A549 (cell line): ENCODE data around the gene RNF121. TPM values are rescaled to one million over a fixed set of nuclear protein-coding genes. Genes with fewer than 3 reads are reported as not detected.

Experiments
- ATAC-seq, 2 experiments: fragments of 200-7000 bp in 1 of 2; fragments of >200 bp in 1 of 2; cut with Nextera tagmentation in 1 of 2; cut with Tn5 transposase in 1 of 2; 3 replicates each; pipeline versions ENCODE4 v1.8.0 to v1.9.1; 2018 to 2020; ENCODE audit warnings: mild to moderate bottlenecking in 1 of 2, moderate library complexity in 1 of 2
- CTCF ChIA-PET: fragments of 300-600 bp; sonication (Branson Sonifier 250); formaldehyde crosslinking; extraction: SDS; loops from one replicate; lab custom pipeline; 2021; ENCODE audit warnings: antibody characterized with exemption, inconsistent platforms; lab: Yijun Ruan, JAX
- POLR2A ChIA-PET: fragments of 350-600 bp; formaldehyde crosslinking; extraction: SDS; loops from one replicate; lab custom pipeline; 2021; ENCODE audit warnings: antibody characterized with exemption, inconsistent platforms; lab: Yijun Ruan, JAX
- DNase-seq, 2 experiments: peaks; one replicate each; pipeline versions ENCODE4 v3.0.0 to v3.0.0-alpha.2; 2011 to 2016; ENCODE audit warnings: low read depth in 1 of 2, low spot score in 1 of 2
- FAIRE-seq: peaks from 2 replicates; lab custom pipeline; 2011; peaks lifted over from hg19 to GRCh38; lab: Jason Lieb, UNC
- H3K27ac ChIP-seq, 2 experiments: fragments of >200 bp; sonication (Bioruptor Twin); formaldehyde crosslinking; 3 replicates each; pipeline ENCODE4 v1.5.1; 2016 to 2017
- H3K4me1 ChIP-seq: fragments of >200 bp; sonication (Bioruptor Twin); formaldehyde crosslinking; 3 replicates; pipeline ENCODE4 v1.6.1; 2016
- H3K4me2 ChIP-seq: fragments of >200 bp; sonication (Bioruptor Twin); formaldehyde crosslinking; 3 replicates; pipeline ENCODE4 v1.6.1; 2016
- H3K4me3 ChIP-seq: fragments of >200 bp; sonication (Bioruptor Twin); formaldehyde crosslinking; 3 replicates; pipeline ENCODE4 v1.5.1; 2016
- H3K9me3 ChIP-seq: fragments of >200 bp; sonication (Bioruptor Twin); formaldehyde crosslinking; 3 replicates; pipeline ENCODE4 v1.6.1; 2016
- BHLHE40 ChIP-seq: IDR thresholded peaks from 2 replicates; pipeline ENCODE4 v1.6.1; 2012; ENCODE audit warnings: low read depth, low read length, inconsistent platforms
- CBX2 ChIP-seq: fragments of 200-600 bp; sonication (generic); IDR thresholded peaks from 2 replicates; pipeline ENCODE4 v1.6.1; 2016; ENCODE audit warnings: low read depth, mild to moderate bottlenecking, borderline replicate concordance
- CHD4 ChIP-seq: fragments of 200-600 bp; sonication (generic); IDR thresholded peaks from 2 replicates; pipeline ENCODE4 v1.6.1; 2016; ENCODE audit warnings: antibody characterized with exemption, mild to moderate bottlenecking, borderline replicate concordance
- EP300 ChIP-seq, 2 experiments: fragments of >200 bp; sonication (Bioruptor Twin); formaldehyde crosslinking; IDR thresholded peaks; 2 replicates in 1 of 2; 3 replicates in 1 of 2; pipeline ENCODE4 v1.6.1; 2016 to 2017
- FOSB ChIP-seq: fragments of 250-450 bp; sonication (Bioruptor Pico); IDR thresholded peaks from 2 replicates; pipeline ENCODE4 v1.5.0; 2020; ENCODE audit warnings: mild to moderate bottlenecking, moderate library complexity
- FOSL2 ChIP-seq, 2 experiments: fragments of 450-650 bp in 1 of 2; fragments of >200 bp in 1 of 2; sonication (Bioruptor Twin) in 1 of 2; formaldehyde crosslinking; IDR thresholded peaks; 2 replicates each; pipeline versions ENCODE4 v1.5.0 to v1.6.1; 2016 to 2020; ENCODE audit warnings: mild to moderate bottlenecking in 1 of 2, moderate library complexity in 1 of 2
- GATA3 ChIP-seq: IDR thresholded peaks from 2 replicates; pipeline ENCODE4 v1.6.1; 2012; ENCODE audit warnings: borderline replicate concordance
- HEYL ChIP-seq: fragments of 250-450 bp; sonication (Bioruptor Pico); IDR thresholded peaks from 2 replicates; pipeline ENCODE4 v1.8.0; 2021; ENCODE audit warnings: mild to moderate bottlenecking, moderate library complexity
- HOXB5 ChIP-seq: fragments of 250-450 bp; sonication (Bioruptor Pico); IDR thresholded peaks from 2 replicates; pipeline ENCODE4 v1.5.0; 2020; ENCODE audit warnings: mild to moderate bottlenecking, moderate library complexity
- MAFK ChIP-seq: fragments of 450-650 bp; IDR thresholded peaks from 2 replicates; pipeline ENCODE4 v1.6.1; 2014; ENCODE audit not compliant: partially characterized antibody
- NFE2L2 ChIP-seq: fragments of 150-350 bp; conservative IDR thresholded peaks from 2 replicates; pipeline ENCODE4 v1.6.1; 2014; ENCODE audit warnings: low read length
- NPAS2 ChIP-seq: fragments of 250-450 bp; sonication (Bioruptor Pico); IDR thresholded peaks from 2 replicates; pipeline ENCODE4 v1.8.0; 2022; ENCODE audit warnings: mild to moderate bottlenecking, moderate library complexity, borderline replicate concordance
- SREBF2 ChIP-seq: fragments of 450-650 bp; IDR thresholded peaks from 2 replicates; pipeline ENCODE4 v1.6.1; 2014; ENCODE audit warnings: mild to moderate bottlenecking, moderate library complexity
- ZC3H11A ChIP-seq: fragments of 450-650 bp; IDR thresholded peaks from 2 replicates; pipeline ENCODE4 v1.6.1; 2014; ENCODE audit warnings: antibody characterized with exemption, mild to moderate bottlenecking
- WGBS: methylation state at CpG from one replicate; pipeline ENCODE4 v1.1.6; 2017; ENCODE audit errors: missing lambda C conversion rate; 5-methylcytosine and 5-hydroxymethylcytosine counted together
- polyA plus RNA-seq, 4 experiments: library from polyadenylated mRNA; depleted of rRNA in 3 of 4; stranded (reverse); fragments of >200 nt; fragmentation: RNase III in 1 of 4; extraction: RNeasy Plus Mini Kit Qiagen cat#74134 plus additional on column Dnase treatment in 1 of 4; gene quantifications; 2 replicates in 3 of 4; 3 replicates in 1 of 4; pipeline ENCODE4 v1.2.3, GENCODE V29; 2011 to 2017
- TF ChIP-seq, protein P1 (sequence below): fragments of 200-600 bp; sonication (generic); IDR thresholded peaks from 2 replicates; pipeline ENCODE4 v1.6.1; 2016; ENCODE audit warnings: antibody characterized with exemption, mild to moderate bottlenecking, moderate library complexity
- TF ChIP-seq, protein P2 (sequence below): IDR thresholded peaks from 2 replicates; pipeline ENCODE4 v1.6.1; 2012
- TF ChIP-seq, protein P3 (sequence below): fragments of 150-350 bp; IDR thresholded peaks from 2 replicates; pipeline ENCODE4 v1.6.1; 2014; ENCODE audit warnings: low read depth, mild to moderate bottlenecking, low read length
- TF ChIP-seq, protein P4 (sequence below): IDR thresholded peaks from 2 replicates; pipeline ENCODE4 v1.6.1; 2012; ENCODE audit warnings: low read depth, borderline replicate concordance
- TF ChIP-seq, protein P5 (sequence below): fragments of >200 bp; sonication (Bioruptor Twin); formaldehyde crosslinking; IDR thresholded peaks from 2 replicates; pipeline ENCODE4 v1.6.1; 2016
- TF ChIP-seq, protein P6 (sequence below): fragments of 250-450 bp; sonication (Bioruptor Pico); IDR thresholded peaks from 2 replicates; pipeline ENCODE4 v1.5.0; 2020; ENCODE audit warnings: low read depth, mild to moderate bottlenecking, moderate library complexity

The RNF121 gene
- polyA plus RNA-seq, 2 of the 4 experiments (the other 2 are of a cell fraction): 79.0 to 102 TPM

DNA sequence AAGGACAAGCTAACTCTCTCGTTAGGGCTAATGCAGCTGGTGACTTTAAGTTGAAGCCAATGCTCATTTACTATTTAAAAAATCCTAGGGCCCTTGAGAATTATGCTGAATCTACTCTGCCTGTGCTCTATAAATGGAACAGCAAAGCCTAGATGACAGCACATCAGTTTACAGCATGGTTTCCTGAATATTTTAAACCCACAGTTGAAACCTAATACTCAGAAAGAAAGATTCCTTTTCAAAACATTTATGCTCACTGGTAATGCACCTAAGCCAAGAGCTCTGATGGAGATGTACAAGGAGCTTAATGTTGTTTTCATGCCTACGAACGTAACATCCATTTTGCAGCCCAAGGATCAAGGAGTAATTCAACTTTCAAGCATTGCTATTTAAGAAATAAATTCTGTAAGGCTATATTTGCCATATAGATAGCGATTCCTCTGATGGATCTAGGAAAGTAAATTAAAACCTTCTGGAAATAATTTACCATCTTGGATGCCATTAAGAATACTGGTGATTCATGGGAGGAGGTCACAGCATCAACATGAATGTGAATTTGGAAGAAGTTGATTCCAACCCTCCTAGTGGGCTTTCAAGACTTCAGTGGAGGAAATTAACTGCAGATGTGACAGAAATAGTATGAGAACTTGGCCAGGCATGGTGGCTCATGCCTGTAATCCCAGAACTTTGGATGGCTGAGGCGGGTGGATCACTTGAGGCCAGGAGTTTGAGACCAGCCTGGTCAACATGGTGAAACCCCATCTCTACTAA, 14.9 kb upstream of the RNF121 start:
- CTCF ChIA-PET: interaction anchor here (0.6 kb wide), 1 partner anchor 34 kb away, joined by 3 read pairs; no protein-coding TSS in a partner anchor
- TF ChIP-seq, protein P1, sequence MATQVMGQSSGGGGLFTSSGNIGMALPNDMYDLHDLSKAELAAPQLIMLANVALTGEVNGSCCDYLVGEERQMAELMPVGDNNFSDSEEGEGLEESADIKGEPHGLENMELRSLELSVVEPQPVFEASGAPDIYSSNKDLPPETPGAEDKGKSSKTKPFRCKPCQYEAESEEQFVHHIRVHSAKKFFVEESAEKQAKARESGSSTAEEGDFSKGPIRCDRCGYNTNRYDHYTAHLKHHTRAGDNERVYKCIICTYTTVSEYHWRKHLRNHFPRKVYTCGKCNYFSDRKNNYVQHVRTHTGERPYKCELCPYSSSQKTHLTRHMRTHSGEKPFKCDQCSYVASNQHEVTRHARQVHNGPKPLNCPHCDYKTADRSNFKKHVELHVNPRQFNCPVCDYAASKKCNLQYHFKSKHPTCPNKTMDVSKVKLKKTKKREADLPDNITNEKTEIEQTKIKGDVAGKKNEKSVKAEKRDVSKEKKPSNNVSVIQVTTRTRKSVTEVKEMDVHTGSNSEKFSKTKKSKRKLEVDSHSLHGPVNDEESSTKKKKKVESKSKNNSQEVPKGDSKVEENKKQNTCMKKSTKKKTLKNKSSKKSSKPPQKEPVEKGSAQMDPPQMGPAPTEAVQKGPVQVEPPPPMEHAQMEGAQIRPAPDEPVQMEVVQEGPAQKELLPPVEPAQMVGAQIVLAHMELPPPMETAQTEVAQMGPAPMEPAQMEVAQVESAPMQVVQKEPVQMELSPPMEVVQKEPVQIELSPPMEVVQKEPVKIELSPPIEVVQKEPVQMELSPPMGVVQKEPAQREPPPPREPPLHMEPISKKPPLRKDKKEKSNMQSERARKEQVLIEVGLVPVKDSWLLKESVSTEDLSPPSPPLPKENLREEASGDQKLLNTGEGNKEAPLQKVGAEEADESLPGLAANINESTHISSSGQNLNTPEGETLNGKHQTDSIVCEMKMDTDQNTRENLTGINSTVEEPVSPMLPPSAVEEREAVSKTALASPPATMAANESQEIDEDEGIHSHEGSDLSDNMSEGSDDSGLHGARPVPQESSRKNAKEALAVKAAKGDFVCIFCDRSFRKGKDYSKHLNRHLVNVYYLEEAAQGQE: no peak
- TF ChIP-seq NFE2L2: no peak
- DNase-seq (no peak), FAIRE-seq (no peak), ATAC-seq (no peak)
- no peaks in the 10 kb centered on the region for H3K9me3 ChIP-seq
- H3K4me3 ChIP-seq: no peak overlapping the region
- H3K4me2 ChIP-seq: no peak overlapping the region
- POLR2A ChIA-PET: no interaction called here
- H3K4me1 ChIP-seq: no peaks in the 10 kb centered on the region
- 94% methylated on average over 5 of the region's 5 CpGs for WGBS
- no peak overlapping the region for H3K27ac ChIP-seq

DNA sequence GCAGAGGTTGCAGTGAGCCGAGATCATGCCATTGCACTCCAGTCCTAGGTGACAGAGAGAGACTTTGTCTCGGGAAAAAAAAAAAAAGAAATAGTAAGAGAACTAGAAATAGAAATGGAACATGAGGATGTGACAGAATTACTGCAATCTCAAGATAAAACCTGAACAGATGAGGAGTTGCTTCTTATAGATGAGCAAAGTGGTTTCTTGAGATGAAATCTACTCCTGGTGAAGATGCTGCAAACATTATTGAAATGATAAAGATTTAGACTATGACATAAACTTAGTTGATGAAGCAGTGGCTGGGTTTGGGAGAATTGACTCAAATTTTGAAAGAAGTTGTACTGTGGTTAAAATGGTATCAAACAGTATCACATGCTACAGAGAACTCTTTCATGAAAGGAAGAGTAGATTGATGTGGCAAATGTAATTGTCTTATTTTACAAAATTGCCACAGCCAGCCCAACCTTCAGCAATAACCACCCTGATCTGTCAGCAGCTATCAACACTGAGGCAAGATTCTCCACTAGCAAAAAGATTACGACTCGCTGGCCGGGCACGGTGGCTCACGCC, 14.1 kb upstream of the RNF121 start:
- CTCF ChIA-PET: no interaction called here
- DNase-seq (no peak), ATAC-seq (no peak), FAIRE-seq (no peak)
- no peaks in the 10 kb centered on the region for H3K4me1 ChIP-seq
- no peak overlapping the region for H3K4me2 ChIP-seq
- H3K9me3 ChIP-seq: no peaks in the 10 kb centered on the region
- H3K4me3 ChIP-seq: no peak overlapping the region
- TF ChIP-seq, protein P2, sequence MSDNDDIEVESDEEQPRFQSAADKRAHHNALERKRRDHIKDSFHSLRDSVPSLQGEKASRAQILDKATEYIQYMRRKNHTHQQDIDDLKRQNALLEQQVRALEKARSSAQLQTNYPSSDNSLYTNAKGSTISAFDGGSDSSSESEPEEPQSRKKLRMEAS: no peak
- TF ChIP-seq, protein P3, sequence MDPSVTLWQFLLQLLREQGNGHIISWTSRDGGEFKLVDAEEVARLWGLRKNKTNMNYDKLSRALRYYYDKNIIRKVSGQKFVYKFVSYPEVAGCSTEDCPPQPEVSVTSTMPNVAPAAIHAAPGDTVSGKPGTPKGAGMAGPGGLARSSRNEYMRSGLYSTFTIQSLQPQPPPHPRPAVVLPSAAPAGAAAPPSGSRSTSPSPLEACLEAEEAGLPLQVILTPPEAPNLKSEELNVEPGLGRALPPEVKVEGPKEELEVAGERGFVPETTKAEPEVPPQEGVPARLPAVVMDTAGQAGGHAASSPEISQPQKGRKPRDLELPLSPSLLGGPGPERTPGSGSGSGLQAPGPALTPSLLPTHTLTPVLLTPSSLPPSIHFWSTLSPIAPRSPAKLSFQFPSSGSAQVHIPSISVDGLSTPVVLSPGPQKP: no peak
- TF ChIP-seq SREBF2 (no peak), CBX2 (no peak), HEYL (CRISPR knock-in tag) (no peak), GATA3 (no peak), BHLHE40 (no peak), HOXB5 (CRISPR knock-in tag) (no peak), NPAS2 (CRISPR knock-in tag) (no peak), FOSL2 (IDR thresholded peaks at IDR 0.05) (no peak), FOSL2 (CRISPR knock-in tag; IDR thresholded peaks at IDR 0.05) (no peak), FOSB (CRISPR knock-in tag) (no peak), CHD4 (no peak), EP300 (IDR thresholded peaks at IDR 0.05) (no peak), ZC3H11A (no peak), NFE2L2 (no peak), MAFK (no peak)
- TF ChIP-seq, protein P4, sequence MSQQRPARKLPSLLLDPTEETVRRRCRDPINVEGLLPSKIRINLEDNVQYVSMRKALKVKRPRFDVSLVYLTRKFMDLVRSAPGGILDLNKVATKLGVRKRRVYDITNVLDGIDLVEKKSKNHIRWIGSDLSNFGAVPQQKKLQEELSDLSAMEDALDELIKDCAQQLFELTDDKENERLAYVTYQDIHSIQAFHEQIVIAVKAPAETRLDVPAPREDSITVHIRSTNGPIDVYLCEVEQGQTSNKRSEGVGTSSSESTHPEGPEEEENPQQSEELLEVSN: no peak
- TF ChIP-seq, protein P1: no peak
- TF ChIP-seq, protein P5, sequence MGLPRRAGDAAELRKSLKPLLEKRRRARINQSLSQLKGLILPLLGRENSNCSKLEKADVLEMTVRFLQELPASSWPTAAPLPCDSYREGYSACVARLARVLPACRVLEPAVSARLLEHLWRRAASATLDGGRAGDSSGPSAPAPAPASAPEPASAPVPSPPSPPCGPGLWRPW: no peak
- TF ChIP-seq, protein P6, sequence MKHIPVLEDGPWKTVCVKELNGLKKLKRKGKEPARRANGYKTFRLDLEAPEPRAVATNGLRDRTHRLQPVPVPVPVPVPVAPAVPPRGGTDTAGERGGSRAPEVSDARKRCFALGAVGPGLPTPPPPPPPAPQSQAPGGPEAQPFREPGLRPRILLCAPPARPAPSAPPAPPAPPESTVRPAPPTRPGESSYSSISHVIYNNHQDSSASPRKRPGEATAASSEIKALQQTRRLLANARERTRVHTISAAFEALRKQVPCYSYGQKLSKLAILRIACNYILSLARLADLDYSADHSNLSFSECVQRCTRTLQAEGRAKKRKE (CRISPR knock-in tag): no peak
- WGBS: 93% methylated on average over 7 of the region's 7 CpGs
- no peak overlapping the region for H3K27ac ChIP-seq
- POLR2A ChIA-PET: no interaction called here
